Adrenal gland (tissue), 12 donors: ENCODE data around the gene MESP2. TPM values are rescaled to one million over a fixed set of nuclear protein-coding genes. Genes with fewer than 3 reads are reported as not detected.

Experiments
- DNase-seq, 7 donors: peaks; one replicate each; pipeline ENCODE4 v3.0.0-alpha.2; 2019 to 2020
- H3K27ac ChIP-seq, 5 donors: fragments of 200-600 bp; sonication (generic) in 4 of 5; 1 replicate in 3 of 5; 2 replicates in 2 of 5; pipeline versions ENCODE4 v1.5.1 to v1.8.0; 2016 to 2020; ENCODE audit warnings: mild to moderate bottlenecking in 1 of 5
- H3K27me3 ChIP-seq: fragments of 200-600 bp; 2 replicates; pipeline ENCODE4 v1.8.0; 2021
- H3K36me3 ChIP-seq, 2 donors: fragments of 200-600 bp; replicated peaks in 1 of 2; 1 replicate in 1 of 2; 2 replicates in 1 of 2; pipeline versions ENCODE4 v1.5.1 to v1.8.0; 2018 to 2022
- H3K4me1 ChIP-seq, 2 donors: fragments of 200-600 bp; replicated peaks in 1 of 2; 1 replicate in 1 of 2; 2 replicates in 1 of 2; pipeline versions ENCODE4 v1.5.1 to v1.8.0; 2018 to 2021
- H3K4me3 ChIP-seq, 4 donors: fragments of 200-600 bp; sonication (generic) in 3 of 4; one replicate each; pipeline ENCODE4 v1.5.1; 2016 to 2018
- H3K9me3 ChIP-seq, 3 donors: fragments of 200-600 bp; sonication (generic) in 1 of 3; replicated peaks in 1 of 3; 1 replicate in 2 of 3; 2 replicates in 1 of 3; pipeline versions ENCODE4 v1.5.1 to v1.8.0; 2016 to 2021
- CTCF ChIP-seq, 6 experiments: fragments of 450-650 bp in 4 of 6; fragments of 200-600 bp in 2 of 6; sonication (generic) in 1 of 6; IDR thresholded peaks; 1 replicate in 5 of 6; 2 replicates in 1 of 6; pipeline versions ENCODE4 v1.5.1 to v1.8.0; 2016 to 2021; ENCODE audit warnings: antibody characterized with exemption in 6 of 6, mild to moderate bottlenecking in 2 of 6, moderate library complexity in 1 of 6
- POLR2A ChIP-seq, 2 donors: fragments of 450-650 bp; IDR thresholded peaks; one replicate each; pipeline ENCODE4 v1.6.1; 2017; ENCODE audit warnings: antibody characterized with exemption in 2 of 2, mild to moderate bottlenecking in 2 of 2, moderate library complexity in 1 of 2
- WGBS, 4 donors: extraction: QIAGEN DNeasy Blood & Tissue Kit in 2 of 4; methylation state at CpG; one replicate each; pipeline versions ENCODE4 v1.1.5 to v1.1.7; 2013 to 2017; 5-methylcytosine and 5-hydroxymethylcytosine counted together
- intact Hi-C, 2 donors: fragments of 100-400 bp; cut with DNase I; formaldehyde crosslinking; loops; one replicate each; pipeline versions ENCODE4 v1.14.1 to v1.15.0; 2022 to 2023
- polyA plus RNA-seq, 3 donors: library from polyadenylated mRNA; stranded (reverse); fragments of 200-250 nt in 2 of 3; fragments of 350-450 nt in 1 of 3; fragmentation: Illumina TruSeq in 1 of 3; extraction: RNeasy Lipid Tissue Mini Kit (QIAGEN cat#74804) in 1 of 3; gene quantifications; one replicate each; pipeline ENCODE4 v1.2.3, GENCODE V29; 2013 to 2014
- total RNA-seq, 9 donors: library from RNA; depleted of rRNA in 4 of 9; stranded (reverse); fragments of >200 nt in 4 of 9; fragments of 120-200 nt in 1 of 9; fragmentation: NEBNext Ultra II Directional in 1 of 9; extraction: Animal tissue kit (Norgen Biotek cat#: 25700) in 1 of 9; gene quantifications; one replicate each; pipeline versions ENCODE4 v1.1.0 to v1.2.4, GENCODE V29; 2013 to 2023
- donor health status: healthy with polysubstance abuse.
- donor health status: Bipolar disorder and iron deficiency.
- donor health status: DM: yes; HTN: yes; CAD: no.
- donor health status: DM: no; HTN: no; CAD: no.
- donor health status: DM: no; HTN: no; CAD: no.
- donor health status: DM: yes; HTN: yes; CAD: no.

The MESP2 gene
- total and polyA plus RNA-seq, 12 donors = 0.34 to 1.7 (median 0.55) TPM; not detected in 3

- peaks cover 0 to 13% of the 10 kb centered on the region in 2 donors for H3K4me1 ChIP-seq
- WGBS, 4 donors = 41 to 48% (median 44%) methylated on average over 10 of the region's 10 CpGs
- H3K27ac ChIP-seq = no peak overlapping the region
- no peak for TF ChIP-seq CTCF (IDR thresholded peaks at IDR 0.05)
- TF ChIP-seq POLR2A (IDR thresholded peaks at IDR 0.05) = no peak
- peaks cover 39% of the 10 kb centered on the region for H3K27me3 ChIP-seq
- no peaks in the 10 kb centered on the region for H3K36me3 ChIP-seq
- intact Hi-C loops = no loop called here
- no peaks in the 10 kb centered on the region for H3K9me3 ChIP-seq
- no peak overlapping the region for H3K4me3 ChIP-seq
- DNase-seq = no peak
These were observed 41.7 kb downstream of the MESP2 start for GRCh38 chr15:89817701-89818280.

GRCh38 chr15:89818287-89818686, 42.2 kb downstream of the MESP2 start:
- no peaks in the 10 kb centered on the region for H3K36me3 ChIP-seq
- DNase-seq = no peak
- H3K4me3 ChIP-seq = no peak overlapping the region
- peaks cover 0 to 13% of the 10 kb centered on the region in 2 donors for H3K4me1 ChIP-seq
- no peaks in the 10 kb centered on the region for H3K9me3 ChIP-seq
- peaks cover 37% of the 10 kb centered on the region for H3K27me3 ChIP-seq
- intact Hi-C loops = no loop called here
- TF ChIP-seq POLR2A (IDR thresholded peaks at IDR 0.05) (no peak), CTCF (IDR thresholded peaks at IDR 0.05) (no peak)
- no peak overlapping the region for H3K27ac ChIP-seq
- WGBS, 4 donors = 48 to 59% (median 56%) methylated on average over 10 of the region's 10 CpGs

GRCh38 chr15:89820666-89821611, 44.8 kb downstream of the MESP2 start:
- Histone ChIP-seq H3K27ac (no peak overlapping the region), H3K4me1 (no peaks in the 10 kb centered on the region), H3K27me3 (peaks cover 11% of the 10 kb centered on the region), H3K4me3 (no peak overlapping the region), H3K9me3 (no peaks in the 10 kb centered on the region), H3K36me3 (no peaks in the 10 kb centered on the region)
- 48 to 62% (median 49%) methylated on average over 8 to 12 of the region's 12 CpGs for WGBS, 4 donors
- no peak for TF ChIP-seq POLR2A (IDR thresholded peaks at IDR 0.05)
- no peak for TF ChIP-seq CTCF (IDR thresholded peaks at IDR 0.05)
- intact Hi-C loops = no loop called here
- peak in 3 of 7 donors; percentile 35 to 57 (median 50) for DNase-seq

GRCh38 chr15:89822026-89822425, 45.9 kb downstream of the MESP2 start:
- intact Hi-C loops = no loop called here
- H3K9me3 ChIP-seq = no peaks in the 10 kb centered on the region
- 64 to 73% (median 67%) methylated on average over 7 to 11 of the region's 11 CpGs for WGBS, 4 donors
- H3K36me3 ChIP-seq = no peaks in the 10 kb centered on the region
- no peak for TF ChIP-seq CTCF (IDR thresholded peaks at IDR 0.05)
- TF ChIP-seq POLR2A (IDR thresholded peaks at IDR 0.05) = no peak
- H3K27ac ChIP-seq = no peak overlapping the region
- peaks cover 10% of the 10 kb centered on the region for H3K27me3 ChIP-seq
- no peak for DNase-seq
- H3K4me3 ChIP-seq = no peak overlapping the region
- no peaks in the 10 kb centered on the region for H3K4me1 ChIP-seq
